NCI-H128 (cell line): ENCODE data around the gene CAPN13.

Experiments used
- DNase-seq: peaks from one replicate; lab custom pipeline; 2025; ENCODE audit not compliant: unreplicated experiment; lab: John Stamatoyannopoulos, UW

CAPN13 gene

GRCh38 chr2:30686000-30686399 lies 121.2 kb downstream of the CAPN13 start:
- DNase-seq: no peak

GRCh38 chr2:30684996-30685395 lies 122.2 kb downstream of the CAPN13 start:
- no peak for DNase-seq

DNA sequence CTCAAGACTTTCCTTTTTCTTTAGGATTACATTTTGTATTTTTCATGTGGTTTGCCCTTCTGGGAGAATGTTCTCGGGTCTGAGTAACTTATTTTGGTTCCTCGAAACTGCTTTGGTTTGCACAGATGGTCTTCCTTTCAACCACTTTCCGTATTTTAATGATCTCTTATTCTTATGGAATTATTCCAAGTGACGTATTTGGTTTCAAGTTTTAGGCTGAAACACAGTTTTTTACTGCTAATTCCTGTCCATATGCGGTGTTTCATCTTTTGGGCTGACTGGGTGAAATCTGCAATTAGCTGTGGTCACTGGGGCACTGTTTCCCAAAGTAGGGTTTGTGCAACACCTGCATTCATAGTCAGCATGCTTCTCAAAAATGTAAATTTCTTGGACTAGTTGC lies 122.7 kb downstream of the CAPN13 start:
- no peak for DNase-seq

GRCh38 chr2:30684026-30684425 lies 123.2 kb downstream of the CAPN13 start:
- DNase-seq: no peak

DNA sequence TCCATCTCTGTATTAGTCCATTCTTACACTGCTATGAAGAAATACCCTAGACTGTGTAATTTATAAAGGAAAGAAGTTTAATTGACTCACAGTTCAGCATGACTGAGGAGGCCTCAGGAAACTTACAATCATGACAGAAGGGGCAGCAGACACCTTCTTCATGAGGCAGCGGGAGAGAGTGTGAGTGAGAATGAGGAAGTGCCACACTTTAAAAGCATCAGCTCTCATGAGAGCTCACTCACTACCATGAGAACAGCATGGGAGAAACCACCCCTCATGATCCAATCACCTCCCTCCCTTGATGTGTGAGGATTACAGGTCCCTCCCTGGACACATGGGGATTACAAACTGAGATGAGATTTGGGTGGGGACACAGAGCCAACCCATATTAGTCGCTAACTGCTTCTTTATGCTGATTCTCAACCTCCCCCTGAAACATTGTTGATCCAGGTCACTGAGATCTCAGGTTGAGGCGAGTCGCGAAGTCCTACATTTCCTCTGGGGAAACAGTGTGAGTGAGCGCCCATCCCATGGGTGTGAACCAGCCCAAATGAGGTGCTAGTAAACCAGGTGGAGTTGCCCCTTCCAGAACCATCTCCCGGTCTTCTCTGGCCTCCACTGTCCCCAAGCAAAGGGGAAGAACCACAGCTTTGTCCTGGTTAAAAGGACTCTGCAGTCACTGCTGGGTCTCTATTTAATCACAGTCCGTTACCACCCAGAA lies 123.8 kb downstream of the CAPN13 start:
- no peak for DNase-seq

- DNase-seq: no peak
These were observed 126.2 kb downstream of the CAPN13 start for GRCh38 chr2:30681022-30681421.

- DNase-seq: no peak
These were observed 127.1 kb downstream of the CAPN13 start for GRCh38 chr2:30680121-30680520.

- no peak for DNase-seq
These were observed 127.7 kb downstream of the CAPN13 start for GRCh38 chr2:30679426-30680088.

GRCh38 chr2:30678410-30679137 lies 128.7 kb downstream of the CAPN13 start:
- no peak for DNase-seq

DNA sequence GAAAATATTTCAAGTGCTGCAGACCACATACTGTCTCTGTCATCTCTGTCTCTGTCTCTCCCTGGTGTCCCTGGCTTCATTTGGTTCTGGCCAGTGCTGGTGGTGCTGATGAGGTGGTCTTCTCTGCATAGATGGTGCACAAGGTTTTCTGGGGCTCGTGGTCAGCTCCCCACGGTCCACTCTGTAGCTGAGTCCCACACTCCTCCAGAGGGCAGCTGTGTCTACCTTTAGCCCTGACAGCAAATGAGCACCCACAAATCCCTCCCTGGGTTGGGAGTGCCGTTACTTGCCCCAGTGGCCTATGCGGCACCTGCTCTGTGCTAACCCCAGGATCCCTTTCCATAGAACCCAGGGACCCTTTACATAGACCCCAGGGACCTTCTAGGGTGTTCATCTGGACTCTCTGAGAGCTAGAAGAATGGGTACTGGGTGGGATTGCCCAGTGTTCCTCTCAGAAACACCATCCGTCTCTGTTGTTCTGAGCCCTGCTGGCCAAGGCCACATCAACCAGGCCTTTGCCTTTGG lies 129.3 kb downstream of the CAPN13 start:
- no peak for DNase-seq

DNA sequence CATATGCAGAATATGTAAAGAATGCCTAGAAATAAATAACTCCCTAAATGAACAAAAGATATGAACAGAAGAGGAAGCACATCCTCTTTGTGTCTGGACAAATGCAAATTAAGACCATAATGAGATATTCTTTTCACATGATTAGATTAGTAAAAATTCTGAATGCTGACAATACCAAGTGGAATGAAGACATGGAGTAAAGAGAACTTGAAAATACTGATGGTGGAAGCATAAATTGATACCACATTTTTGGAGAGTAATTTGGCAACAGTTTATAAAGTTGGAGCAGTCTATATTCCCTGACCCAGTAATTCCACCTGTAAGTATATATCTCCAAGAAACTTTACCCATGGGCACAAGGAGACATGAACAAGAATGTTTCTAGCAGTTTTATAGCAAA lies 130.0 kb downstream of the CAPN13 start:
- no peak for DNase-seq

DNA sequence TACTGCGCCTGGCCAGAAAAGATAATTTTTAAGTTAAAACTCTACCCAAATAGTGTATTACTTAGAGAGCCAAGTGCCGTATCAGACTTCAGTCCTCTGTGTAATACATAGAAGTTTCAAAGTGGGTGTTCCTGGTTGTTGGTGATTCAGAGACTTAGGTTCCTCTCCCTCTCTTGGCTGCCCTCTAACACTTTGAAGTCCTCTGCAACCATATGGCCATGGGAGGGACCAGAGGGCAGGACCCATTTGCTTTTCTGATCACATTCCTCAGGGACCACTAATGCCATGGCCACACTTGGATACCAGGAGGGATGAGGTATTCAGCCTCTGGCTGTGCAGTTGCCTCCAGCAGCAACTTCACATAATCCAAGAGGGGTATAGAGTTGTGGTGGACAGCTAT lies 131.5 kb downstream of the CAPN13 start:
- DNase-seq: no peak

DNA sequence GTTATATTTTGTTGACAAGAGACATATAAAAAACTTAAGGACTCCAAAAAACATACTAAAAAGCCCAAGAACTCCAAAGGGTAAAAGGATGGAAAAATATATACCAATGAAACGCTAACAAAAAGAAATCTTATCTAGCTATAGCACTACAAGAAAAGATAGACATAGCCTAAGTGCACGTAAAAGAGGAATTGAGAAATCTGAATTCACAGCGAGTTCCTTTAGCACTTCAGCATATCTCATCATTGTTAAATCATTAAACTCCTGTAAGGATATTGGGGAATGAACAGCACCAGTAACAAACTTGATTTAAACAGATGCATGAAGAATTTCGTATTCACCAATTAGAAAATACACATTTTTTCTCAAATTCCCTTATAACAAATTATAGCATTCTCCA lies 134.1 kb downstream of the CAPN13 start:
- no peak for DNase-seq
